Ishikawa (cell line): ENCODE results near the gene MGAT5B.

ENCODE experiments used
- CEBPB ChIP-seq: IDR thresholded peaks from 2 replicates; pipeline ENCODE4 v1.6.1; 2012
- CREB1 ChIP-seq: IDR thresholded peaks from 2 replicates; pipeline ENCODE4 v1.6.1; 2012; ENCODE audit warnings: low read depth
- EGR1 ChIP-seq: IDR thresholded peaks from 2 replicates; pipeline ENCODE4 v1.6.1; 2012
- EP300 ChIP-seq: IDR thresholded peaks from 2 replicates; pipeline ENCODE4 v1.6.1; 2012; ENCODE audit warnings: borderline replicate concordance
- FOXM1 ChIP-seq: IDR thresholded peaks from 2 replicates; pipeline ENCODE4 v1.6.1; 2012; ENCODE audit warnings: low read depth, borderline replicate concordance
- MAX ChIP-seq: IDR thresholded peaks from 2 replicates; pipeline ENCODE4 v1.6.1; 2012
- NFIC ChIP-seq: IDR thresholded peaks from 2 replicates; pipeline ENCODE4 v1.6.1; 2012
- RAD21 ChIP-seq: IDR thresholded peaks from 2 replicates; pipeline ENCODE4 v1.6.1; 2012; ENCODE audit warnings: low read depth
- REST ChIP-seq: IDR thresholded peaks from 2 replicates; pipeline ENCODE4 v1.6.1; 2012; ENCODE audit warnings: low read depth, mild to moderate bottlenecking
- TAF1 ChIP-seq: IDR thresholded peaks from 2 replicates; pipeline ENCODE4 v1.6.1; 2012; ENCODE audit warnings: low read depth, mild to moderate bottlenecking
- TCF12 ChIP-seq: IDR thresholded peaks from 2 replicates; pipeline ENCODE4 v1.6.1; 2012; ENCODE audit warnings: low read depth
- TEAD4 ChIP-seq: IDR thresholded peaks from 2 replicates; pipeline ENCODE4 v1.6.1; 2012
- USF1 ChIP-seq: IDR thresholded peaks from 2 replicates; pipeline ENCODE4 v1.6.1; 2012
- YY1 ChIP-seq: IDR thresholded peaks from 2 replicates; pipeline ENCODE4 v1.6.1; 2012; ENCODE audit warnings: low read depth
- ZBTB7A ChIP-seq: IDR thresholded peaks from 2 replicates; pipeline ENCODE4 v1.6.1; 2012; ENCODE audit warnings: low read depth

MGAT5B gene

DNA sequence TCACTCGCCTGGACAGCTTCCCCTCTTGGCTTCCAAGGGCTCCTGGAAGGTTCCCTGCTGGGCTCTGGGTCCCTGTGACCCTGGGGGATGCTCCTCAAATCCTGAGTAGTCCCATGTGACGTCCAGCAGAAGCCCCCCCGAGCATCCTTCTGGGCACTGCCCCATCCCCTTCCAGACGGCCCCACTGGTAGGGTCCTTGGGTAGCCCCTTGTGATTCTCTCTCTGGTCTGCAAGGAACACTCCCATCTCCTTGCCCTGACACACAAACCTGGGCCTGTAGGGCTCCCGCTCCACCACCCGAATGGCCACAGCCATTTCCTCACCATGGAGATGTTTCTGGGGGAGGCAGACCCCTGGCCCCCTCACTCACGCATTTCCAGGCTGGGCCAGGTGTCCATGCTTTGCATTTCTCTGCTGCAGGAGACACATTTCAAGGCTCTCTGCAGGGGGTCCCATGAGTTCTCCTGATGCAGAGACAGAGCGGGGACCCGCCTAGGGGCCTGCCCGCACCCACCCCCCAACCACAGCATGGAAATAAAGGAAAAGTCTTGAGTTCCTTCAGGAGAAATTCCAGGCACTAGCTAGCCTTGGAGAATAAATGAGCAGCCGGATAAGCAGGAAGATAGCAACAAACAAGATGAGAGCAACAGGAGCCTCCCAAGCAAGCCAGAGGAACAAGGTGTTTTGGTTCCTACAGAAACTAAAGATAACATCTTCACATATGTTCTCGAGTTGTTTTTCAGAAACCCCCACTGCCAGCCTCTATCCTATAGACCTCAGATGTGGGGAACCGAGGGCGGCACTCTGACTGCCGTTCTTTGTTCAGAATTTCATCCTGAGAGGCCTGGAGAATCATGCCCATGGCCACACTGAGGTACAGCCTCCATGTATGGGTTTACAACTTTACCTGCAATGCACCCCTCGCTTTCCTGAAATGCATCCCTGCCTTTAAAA, 128.8 kb downstream of the MGAT5B start:
- TF ChIP-seq CEBPB (no peak), RAD21 (no peak), REST (no peak), EP300 (no peak), ZBTB7A (0 out of 2 replicates have a peak, but pooled peaks have one; percentile 28), TCF12 (no peak), FOXM1 (no peak), YY1 (no peak)

GRCh38 chr17:76997981-76998531, 129.9 kb downstream of the MGAT5B start:
- no peak for TF ChIP-seq USF1
- no peak for TF ChIP-seq ZBTB7A
- TF ChIP-seq CEBPB, result no peak
- no peak for TF ChIP-seq YY1
- TF ChIP-seq TEAD4, result no peak
- TF ChIP-seq MAX, result no peak
- no peak for TF ChIP-seq CREB1
- no peak for TF ChIP-seq TAF1
- no peak for TF ChIP-seq EGR1
- no peak for TF ChIP-seq RAD21
- TF ChIP-seq REST, result no peak
- no peak for TF ChIP-seq FOXM1
- TF ChIP-seq TCF12, result no peak
- no peak for TF ChIP-seq NFIC
- no peak for TF ChIP-seq EP300

DNA sequence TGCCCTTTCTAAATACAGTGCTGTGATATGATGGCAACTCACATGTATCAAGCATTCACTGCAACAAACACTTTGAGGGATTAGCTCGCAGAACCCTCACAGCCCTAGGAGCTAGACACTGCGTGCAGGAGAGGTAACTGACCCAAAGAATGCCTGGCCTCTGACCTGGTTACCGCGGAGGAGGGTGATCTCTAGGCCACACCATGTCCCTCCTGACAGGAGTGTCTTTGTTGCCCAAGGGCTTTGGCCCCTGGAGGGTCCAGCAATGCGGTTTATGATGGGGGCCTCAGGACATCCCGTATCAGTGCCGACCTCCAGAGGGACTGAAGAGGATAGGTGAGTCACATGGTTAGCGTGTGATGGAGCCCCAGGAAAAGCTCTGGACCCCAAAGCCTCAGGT, 130.6 kb downstream of the MGAT5B start:
- TF ChIP-seq CREB1 (no peak), MAX (no peak), FOXM1 (no peak), NFIC (no peak), TEAD4 (no peak), EP300 (no peak), ZBTB7A (no peak), REST (no peak), USF1 (no peak), RAD21 (no peak), TAF1 (no peak)
